Smooth muscle cell (in vitro differentiated cells): ENCODE results near the gene FGGY. TPM values are rescaled to one million over a fixed set of nuclear protein-coding genes. Genes with fewer than 3 reads are reported as not detected.

Experiments
- DNase-seq: peaks from one replicate; lab custom pipeline; 2025; ENCODE audit not compliant: unreplicated experiment; lab: John Stamatoyannopoulos, UW
- H2AFZ ChIP-seq: fragments of 200-600 bp; sonication (generic); 2 replicates; pipeline ENCODE4 v1.6.0; 2016; ENCODE audit warnings: antibody characterized with exemption, low read depth, mild to moderate bottlenecking
- H3F3A ChIP-seq: fragments of 200-600 bp; sonication (generic); 2 replicates; pipeline ENCODE4 v1.6.0; 2017; ENCODE audit warnings: antibody characterized with exemption, low read depth
- H3K27ac ChIP-seq: fragments of 200-600 bp; sonication (generic); 2 replicates; pipeline ENCODE4 v1.5.1; 2016; ENCODE audit warnings: low read depth, mild to moderate bottlenecking
- H3K27me3 ChIP-seq: fragments of 200-600 bp; sonication (generic); 2 replicates; pipeline ENCODE4 v1.6.1; 2016; ENCODE audit warnings: low read depth, mild to moderate bottlenecking
- H3K36me3 ChIP-seq: fragments of 200-600 bp; sonication (generic); 2 replicates; pipeline ENCODE4 v1.5.1; 2016; ENCODE audit warnings: low read depth
- H3K4me1 ChIP-seq: fragments of 200-600 bp; sonication (generic); 2 replicates; pipeline ENCODE4 v1.5.1; 2016; ENCODE audit warnings: low read depth
- H3K4me2 ChIP-seq: fragments of 200-600 bp; sonication (generic); 2 replicates; pipeline ENCODE4 v1.6.0; 2016; ENCODE audit warnings: mild to moderate bottlenecking
- H3K4me3 ChIP-seq: fragments of 200-600 bp; sonication (generic); 2 replicates; pipeline ENCODE4 v1.5.1; 2016; ENCODE audit warnings: mild to moderate bottlenecking
- H3K79me2 ChIP-seq: fragments of 200-600 bp; sonication (generic); 2 replicates; pipeline ENCODE4 v1.6.0; 2016; ENCODE audit warnings: low read depth, mild to moderate bottlenecking
- H3K9ac ChIP-seq: fragments of 200-600 bp; sonication (generic); 2 replicates; pipeline ENCODE4 v1.6.0; 2016; ENCODE audit warnings: low read depth
- H3K9me3 ChIP-seq: fragments of 200-600 bp; sonication (generic); replicated peaks from 2 replicates; pipeline ENCODE4 v1.5.1; 2016; ENCODE audit warnings: low read depth
- H4K20me1 ChIP-seq: fragments of 200-600 bp; sonication (generic); 2 replicates; pipeline ENCODE4 v1.6.0; 2016; ENCODE audit warnings: low read depth
- WGBS: methylation state at CpG from one replicate; pipeline ENCODE4 v1.1.7; 2016; ENCODE audit warnings: low lambda C conversion rate; 5-methylcytosine and 5-hydroxymethylcytosine counted together
- polyA plus RNA-seq: library from polyadenylated mRNA; unstranded; fragments of >200 nt; fragmentation: Nextera tagmentation; extraction: Ambion mirVana; gene quantifications from 2 replicates; pipeline ENCODE4 v1.2.1, GENCODE V29; 2016
- total RNA-seq: library from RNA; depleted of rRNA; stranded (reverse); fragments of >200 nt; gene quantifications from 2 replicates; pipeline ENCODE4 v1.2.3, GENCODE V29; 2014
- TF ChIP-seq, protein P1 (sequence below): fragments of 200-600 bp; sonication (generic); IDR thresholded peaks from 2 replicates; pipeline ENCODE4 v1.5.1; 2017; ENCODE audit warnings: borderline replicate concordance, mild to moderate bottlenecking, antibody characterized with exemption; ENCODE audit not compliant: insufficient read depth, poor library complexity, severe bottlenecking

Gene FGGY
- total and polyA plus RNA-seq, 2 experiments from 2014 or later: 5.1 to 9.2 TPM

DNA sequence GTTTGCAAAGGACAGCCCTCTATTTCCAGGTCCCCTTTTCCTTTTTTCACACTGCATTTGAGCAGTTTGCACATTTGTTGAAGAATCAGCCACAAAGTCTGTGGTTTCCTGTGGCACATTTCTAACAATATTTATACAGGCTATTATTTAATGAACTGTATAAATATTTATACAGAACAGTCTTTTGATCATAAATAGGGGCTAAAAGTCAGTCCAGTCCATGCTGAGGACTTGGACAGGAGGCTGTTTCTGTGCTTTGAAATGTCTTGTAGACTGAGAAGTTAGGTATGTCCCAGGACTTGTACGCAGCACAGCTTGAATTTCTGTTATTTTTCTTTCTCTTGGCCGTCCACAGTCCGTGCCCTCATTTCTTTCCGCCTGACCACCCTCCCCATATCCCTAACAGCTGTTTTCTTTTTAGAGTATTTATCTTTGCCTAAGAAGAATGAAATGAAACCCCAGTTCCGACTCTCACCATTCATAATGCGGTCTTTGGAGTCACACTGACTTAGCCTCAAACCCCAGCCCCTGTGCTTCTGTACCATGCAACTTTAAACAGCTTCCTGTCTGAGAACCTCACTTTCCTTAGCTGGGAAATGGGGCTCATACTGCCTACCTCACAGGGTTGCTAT, 19.7 kb downstream of the FGGY start:
- Histone ChIP-seq H3K36me3 (no peaks in the 10 kb centered on the region), H3K79me2 (no peaks in the 10 kb centered on the region), H3K4me2 (peak overlapping the region; percentile 54), H3K27me3 (no peaks in the 10 kb centered on the region), H3K4me1 (peaks cover 17% of the 10 kb centered on the region), H3K4me3 (peak overlapping the region; percentile 16), H3K9me3 (no peaks in the 10 kb centered on the region), H4K20me1 (no peaks in the 10 kb centered on the region), H3F3A (no peaks in the 10 kb centered on the region), H3K9ac (no peak overlapping the region), H2AFZ (peak overlapping the region; percentile 32), H3K27ac (no peak overlapping the region)
- TF ChIP-seq, protein P1, sequence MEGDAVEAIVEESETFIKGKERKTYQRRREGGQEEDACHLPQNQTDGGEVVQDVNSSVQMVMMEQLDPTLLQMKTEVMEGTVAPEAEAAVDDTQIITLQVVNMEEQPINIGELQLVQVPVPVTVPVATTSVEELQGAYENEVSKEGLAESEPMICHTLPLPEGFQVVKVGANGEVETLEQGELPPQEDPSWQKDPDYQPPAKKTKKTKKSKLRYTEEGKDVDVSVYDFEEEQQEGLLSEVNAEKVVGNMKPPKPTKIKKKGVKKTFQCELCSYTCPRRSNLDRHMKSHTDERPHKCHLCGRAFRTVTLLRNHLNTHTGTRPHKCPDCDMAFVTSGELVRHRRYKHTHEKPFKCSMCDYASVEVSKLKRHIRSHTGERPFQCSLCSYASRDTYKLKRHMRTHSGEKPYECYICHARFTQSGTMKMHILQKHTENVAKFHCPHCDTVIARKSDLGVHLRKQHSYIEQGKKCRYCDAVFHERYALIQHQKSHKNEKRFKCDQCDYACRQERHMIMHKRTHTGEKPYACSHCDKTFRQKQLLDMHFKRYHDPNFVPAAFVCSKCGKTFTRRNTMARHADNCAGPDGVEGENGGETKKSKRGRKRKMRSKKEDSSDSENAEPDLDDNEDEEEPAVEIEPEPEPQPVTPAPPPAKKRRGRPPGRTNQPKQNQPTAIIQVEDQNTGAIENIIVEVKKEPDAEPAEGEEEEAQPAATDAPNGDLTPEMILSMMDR: no peak
- WGBS: 59% methylated on average over 6 of the region's 6 CpGs
- DNase-seq: no peak

DNA sequence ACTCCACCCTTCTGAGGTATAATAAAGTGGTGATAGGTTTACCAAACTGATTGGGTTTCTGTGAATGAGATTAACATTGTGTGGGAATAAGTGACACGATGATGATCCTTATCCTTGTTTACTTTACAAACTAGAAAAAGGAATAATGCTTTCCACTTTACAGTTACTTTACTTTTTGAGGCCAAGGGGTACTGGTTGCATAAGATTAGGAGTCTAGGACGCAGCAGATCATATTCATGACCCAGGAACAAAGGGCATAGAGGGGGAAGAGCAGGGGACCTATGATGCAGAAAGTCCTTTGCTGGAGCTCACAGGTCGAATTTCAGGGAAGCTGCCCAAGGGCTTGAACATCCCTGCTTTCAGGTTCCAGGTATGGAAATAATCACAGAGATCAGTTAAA, 20.4 kb downstream of the FGGY start:
- no peak overlapping the region for H3K9ac ChIP-seq
- WGBS: 84% methylated on average over 3 of the region's 3 CpGs
- H2AFZ ChIP-seq: peak overlapping the region; percentile 32

DNA sequence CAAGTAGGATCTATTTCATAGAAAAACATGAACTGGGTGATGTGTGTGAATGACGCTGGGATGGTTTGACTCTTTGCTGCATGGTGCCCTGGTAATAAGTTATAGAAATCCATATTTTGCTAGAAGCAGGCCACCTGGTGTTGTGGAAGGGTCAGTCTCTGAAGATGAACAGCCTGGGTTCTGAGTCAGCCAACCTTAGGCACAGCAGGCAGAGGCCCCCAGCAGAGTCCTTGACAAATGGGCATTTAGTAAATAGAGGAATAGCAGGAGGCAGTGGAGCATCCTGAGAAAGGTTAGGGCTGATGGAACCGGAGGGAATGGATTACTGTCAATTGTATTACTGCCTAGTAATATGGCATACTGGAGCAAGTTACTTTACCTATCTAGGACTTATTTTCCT, 20.9 kb downstream of the FGGY start:
- Histone ChIP-seq H4K20me1 (no peaks in the 10 kb centered on the region), H2AFZ (no peak overlapping the region), H3K27me3 (no peaks in the 10 kb centered on the region), H3K4me1 (peaks cover 17% of the 10 kb centered on the region), H3F3A (no peaks in the 10 kb centered on the region), H3K9ac (no peak overlapping the region), H3K9me3 (no peaks in the 10 kb centered on the region), H3K36me3 (no peaks in the 10 kb centered on the region), H3K4me3 (no peak overlapping the region), H3K27ac (no peak overlapping the region), H3K4me2 (no peak overlapping the region), H3K79me2 (no peaks in the 10 kb centered on the region)
- no peak for DNase-seq
- WGBS: 68% methylated on average over 2 of the region's 2 CpGs
- TF ChIP-seq, protein P1: no peak

More for the DNA sequence above, 20.4 kb downstream of the FGGY start:
- H3K79me2 ChIP-seq: no peaks in the 10 kb centered on the region
- no peaks in the 10 kb centered on the region for H4K20me1 ChIP-seq
- H3K4me2 ChIP-seq: no peak overlapping the region
- no peaks in the 10 kb centered on the region for H3F3A ChIP-seq
- H3K4me1 ChIP-seq: peaks cover 17% of the 10 kb centered on the region
- no peaks in the 10 kb centered on the region for H3K27me3 ChIP-seq
- DNase-seq: no peak
- no peak overlapping the region for H3K4me3 ChIP-seq
- H3K27ac ChIP-seq: no peak overlapping the region
- no peaks in the 10 kb centered on the region for H3K9me3 ChIP-seq
- no peaks in the 10 kb centered on the region for H3K36me3 ChIP-seq
- TF ChIP-seq, protein P1: no peak

DNA sequence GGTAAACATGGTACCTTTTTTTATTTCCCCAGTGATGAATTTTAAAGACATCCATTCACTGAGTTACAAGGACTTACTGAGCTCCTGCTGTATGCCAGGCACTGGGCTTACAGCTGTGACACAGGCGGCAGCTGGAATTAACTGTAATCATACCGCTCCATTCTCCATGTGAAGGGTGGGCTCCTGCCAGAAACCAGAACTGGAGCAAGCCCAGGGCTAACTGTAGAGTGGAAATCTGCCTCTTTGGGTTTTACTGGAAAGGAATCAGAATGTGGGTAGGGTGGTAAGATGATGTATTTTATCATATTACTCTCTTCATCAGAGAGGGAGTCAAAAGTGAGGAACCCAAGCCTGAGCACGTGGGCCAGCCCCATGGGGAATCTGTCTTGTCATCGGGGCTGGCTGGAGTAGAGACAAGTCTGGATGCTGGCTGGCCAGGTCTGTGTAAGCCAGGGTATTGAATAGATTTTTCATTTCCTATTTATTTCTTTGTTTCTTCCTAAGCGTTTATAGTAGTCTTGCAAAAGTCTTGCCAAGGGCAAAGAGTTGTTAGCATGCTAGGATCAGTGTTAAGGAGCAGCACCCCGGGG, 21.5 kb downstream of the FGGY start:
- no peak overlapping the region for H3K27ac ChIP-seq
- no peak overlapping the region for H2AFZ ChIP-seq
- TF ChIP-seq, protein P1: no peak
- H3K9ac ChIP-seq: no peak overlapping the region
- no peaks in the 10 kb centered on the region for H3K36me3 ChIP-seq
- no peak overlapping the region for H3K4me3 ChIP-seq
- H3K4me2 ChIP-seq: no peak overlapping the region
- no peaks in the 10 kb centered on the region for H3F3A ChIP-seq
- H3K9me3 ChIP-seq: no peaks in the 10 kb centered on the region
- WGBS: 75% methylated on average over 6 of the region's 6 CpGs
- H3K79me2 ChIP-seq: no peaks in the 10 kb centered on the region
- no peaks in the 10 kb centered on the region for H3K27me3 ChIP-seq
- H3K4me1 ChIP-seq: peaks cover 17% of the 10 kb centered on the region
- no peaks in the 10 kb centered on the region for H4K20me1 ChIP-seq
- no peak for DNase-seq
